Spinal cord (tissue), 10 donors: ENCODE results near the gene PIEZO2. TPM values are rescaled to one million over a fixed set of nuclear protein-coding genes. Genes with fewer than 3 reads are reported as not detected.
A peak's percentile ranks its signal among the peaks of the same experiment; 100 is the strongest.

ENCODE experiments used
- DNase-seq, 6 donors: peaks; one replicate each; pipeline versions ENCODE4 v3.0.0 to v3.0.0-alpha.2; 2013 to 2015; ENCODE audit warnings: low spot score in 6 of 6, low read depth in 4 of 6
- H3K27ac ChIP-seq: one replicate; pipeline ENCODE4 v1.5.1; 2013; ENCODE audit warnings: low read depth, low read length, control low read depth
- H3K27me3 ChIP-seq: one replicate; pipeline ENCODE4 v1.6.1; 2013; ENCODE audit warnings: low read length; ENCODE audit not compliant: control insufficient read depth, insufficient read depth
- H3K36me3 ChIP-seq: one replicate; pipeline ENCODE4 v1.6.1; 2013; ENCODE audit warnings: low read length; ENCODE audit not compliant: control insufficient read depth, insufficient read depth
- H3K4me1 ChIP-seq: one replicate; pipeline ENCODE4 v1.6.1; 2013; ENCODE audit warnings: low read length; ENCODE audit not compliant: control insufficient read depth, insufficient read depth
- H3K4me3 ChIP-seq: one replicate; pipeline ENCODE4 v1.5.1; 2013; ENCODE audit warnings: low read depth, low read length, control low read depth
- H3K9me3 ChIP-seq: one replicate; pipeline ENCODE4 v1.6.1; 2013; ENCODE audit warnings: low read length; ENCODE audit not compliant: control insufficient read depth, insufficient read depth
- WGBS: methylation state at CpG from one replicate; pipeline ENCODE4 v1.1.5; 2013; ENCODE audit warnings: missing lambda C conversion rate; ENCODE audit not compliant: insufficient coverage; 5-methylcytosine and 5-hydroxymethylcytosine counted together
- polyA plus RNA-seq, 2 donors: library from polyadenylated mRNA; unstranded; fragments of 120-200 nt; gene quantifications; one replicate each; pipeline ENCODE4 v1.2.1, GENCODE V29; 2013; ENCODE audit not compliant: insufficient read length in 2 of 2
- total RNA-seq, 2 donors: library from RNA; depleted of rRNA in 1 of 2; stranded (reverse); fragments of 120-200 nt in 1 of 2; fragments of >200 nt in 1 of 2; gene quantifications; one replicate each; pipeline versions ENCODE4 v1.2.3 to v1.2.4, GENCODE V29; 2013 to 2014
- donor health status: healthy.

PIEZO2 gene
- total and polyA plus RNA-seq, 4 donors: 14.0 to 110 (median 22.4) TPM

DNA sequence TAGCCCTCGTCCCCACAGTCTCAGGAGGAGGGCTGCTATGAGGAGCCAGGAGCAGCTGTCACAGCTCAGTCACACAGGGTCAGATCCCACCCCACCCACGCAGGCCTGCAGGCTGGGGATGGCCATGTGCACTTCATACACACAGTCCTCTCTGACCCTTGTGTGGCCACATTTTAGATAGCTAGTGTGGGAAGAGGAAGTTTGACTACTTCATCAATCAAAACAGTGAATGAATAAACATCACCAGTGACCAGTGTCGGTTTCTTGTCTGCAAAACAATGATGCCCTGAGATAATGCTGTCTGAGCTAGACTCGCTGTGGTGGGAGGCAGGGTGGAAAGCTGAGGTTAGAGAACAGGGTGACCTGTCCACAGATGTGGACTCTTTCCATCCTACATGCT, 107.1 kb downstream of the PIEZO2 start:
- peaks cover 5% of the 10 kb centered on the region for H3K4me1 ChIP-seq
- 60% methylated on average over 1 of the region's 4 CpGs for WGBS
- no peak overlapping the region for H3K27ac ChIP-seq
- no peak overlapping the region for H3K4me3 ChIP-seq
- no peak for DNase-seq
- no peaks in the 10 kb centered on the region for H3K36me3 ChIP-seq
- H3K9me3 ChIP-seq: peaks cover 1% of the 10 kb centered on the region
- no peaks in the 10 kb centered on the region for H3K27me3 ChIP-seq

DNA sequence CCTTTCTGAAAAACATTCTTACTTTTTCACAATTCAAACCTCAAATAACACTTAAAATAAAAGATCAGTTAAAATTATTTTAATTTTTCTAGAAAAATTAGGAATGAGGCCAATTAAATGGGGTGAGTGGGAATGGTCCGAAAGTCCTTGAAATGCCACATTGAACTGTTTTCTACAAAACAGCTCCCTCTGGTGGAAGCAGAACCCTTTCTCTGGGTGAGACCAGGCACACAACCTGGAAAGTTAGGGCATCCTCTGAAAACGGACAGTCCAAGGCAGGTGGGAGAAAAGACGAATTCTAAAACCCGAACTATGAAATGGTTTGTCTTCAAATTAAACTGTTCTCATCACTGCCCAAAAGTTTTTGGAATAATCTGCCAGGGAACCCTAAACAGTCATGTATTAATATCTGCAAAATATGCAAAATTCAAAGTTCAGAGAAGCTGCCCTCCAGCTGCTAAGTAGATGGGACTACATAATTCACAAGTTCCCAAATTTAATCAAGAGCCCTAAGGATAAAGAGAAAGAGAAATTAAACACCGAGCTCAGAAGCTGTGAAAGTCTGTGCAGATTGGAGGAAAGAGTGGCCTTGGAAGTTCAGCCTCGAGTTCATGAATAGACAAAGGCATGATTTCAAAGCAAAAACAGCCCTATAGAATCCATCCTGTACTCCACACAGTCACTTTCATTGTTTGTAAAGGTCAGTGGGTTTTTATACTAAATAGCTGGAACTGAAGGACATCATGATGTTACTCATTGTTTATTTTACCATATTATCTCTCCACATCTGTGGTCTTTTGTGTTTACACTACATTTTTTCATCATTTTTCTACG, 108.3 kb downstream of the PIEZO2 start:
- no peaks in the 10 kb centered on the region for H3K36me3 ChIP-seq
- peaks cover 3% of the 10 kb centered on the region for H3K4me1 ChIP-seq
- 33% methylated on average over 1 of the region's 7 CpGs for WGBS
- H3K4me3 ChIP-seq: peak overlapping the region; percentile 2
- H3K27me3 ChIP-seq: no peaks in the 10 kb centered on the region
- peaks cover 1% of the 10 kb centered on the region for H3K9me3 ChIP-seq
- H3K27ac ChIP-seq: no peak overlapping the region
- DNase-seq: peak in 3 of 6 donors; percentile 35 to 76 (median 74)

DNA sequence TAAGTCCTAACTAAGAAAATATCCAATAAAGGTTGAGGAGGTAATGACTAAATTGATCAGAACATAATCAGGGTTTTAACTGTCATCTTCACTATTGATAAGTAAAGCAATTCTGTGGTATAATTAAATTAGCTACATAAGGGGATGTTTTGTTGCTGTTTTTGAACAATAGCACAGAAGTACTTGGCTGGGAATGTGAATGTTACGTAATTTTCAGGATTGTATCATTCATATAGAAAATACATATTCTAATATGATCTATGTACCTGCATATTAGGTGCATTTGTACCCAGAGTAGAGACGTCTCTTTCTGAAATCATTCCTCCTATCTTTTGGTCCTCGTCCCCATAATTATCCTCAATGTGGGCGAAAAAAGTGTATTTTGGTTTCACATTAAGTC, 109.0 kb downstream of the PIEZO2 start:
- H3K27ac ChIP-seq: no peak overlapping the region
- H3K4me1 ChIP-seq: peaks cover 3% of the 10 kb centered on the region
- no peak for DNase-seq
- H3K36me3 ChIP-seq: no peaks in the 10 kb centered on the region
- 83% methylated on average over 2 of the region's 4 CpGs for WGBS
- H3K9me3 ChIP-seq: peaks cover 1% of the 10 kb centered on the region
- no peak overlapping the region for H3K4me3 ChIP-seq
- no peaks in the 10 kb centered on the region for H3K27me3 ChIP-seq

DNA sequence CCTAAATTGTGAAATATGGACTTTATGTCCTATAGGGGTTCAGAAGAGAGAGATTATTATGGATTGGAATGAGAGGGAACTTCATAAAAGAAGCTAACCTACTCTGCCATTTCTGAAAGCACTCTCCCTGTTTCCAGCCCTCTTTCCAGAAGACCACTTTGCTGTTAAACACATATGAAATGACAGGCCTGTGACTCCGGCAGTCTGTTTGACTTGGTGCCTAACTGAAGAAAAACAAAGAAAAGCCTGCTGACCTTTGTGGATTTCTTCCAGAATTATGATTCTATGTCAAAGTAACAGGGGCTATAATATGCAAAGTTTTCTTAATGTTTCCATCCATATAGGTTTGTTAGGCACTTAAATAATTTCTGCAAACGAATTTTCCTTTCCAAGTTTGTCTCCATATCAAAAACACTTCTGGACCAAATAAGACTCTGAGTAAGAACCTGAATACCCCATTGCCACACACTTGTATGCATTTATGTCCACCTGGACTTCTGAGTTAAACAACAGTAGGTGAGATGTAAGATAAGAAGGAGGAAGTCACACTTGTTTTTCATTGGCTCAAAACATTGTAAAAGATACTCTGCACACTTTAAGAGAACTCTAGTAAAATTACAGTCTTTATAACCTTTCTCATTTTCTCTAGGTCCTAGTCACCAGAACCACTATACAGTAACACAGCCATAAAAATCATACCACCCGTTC, 111.7 kb downstream of the PIEZO2 start:
- H3K27ac ChIP-seq: no peak overlapping the region

DNA sequence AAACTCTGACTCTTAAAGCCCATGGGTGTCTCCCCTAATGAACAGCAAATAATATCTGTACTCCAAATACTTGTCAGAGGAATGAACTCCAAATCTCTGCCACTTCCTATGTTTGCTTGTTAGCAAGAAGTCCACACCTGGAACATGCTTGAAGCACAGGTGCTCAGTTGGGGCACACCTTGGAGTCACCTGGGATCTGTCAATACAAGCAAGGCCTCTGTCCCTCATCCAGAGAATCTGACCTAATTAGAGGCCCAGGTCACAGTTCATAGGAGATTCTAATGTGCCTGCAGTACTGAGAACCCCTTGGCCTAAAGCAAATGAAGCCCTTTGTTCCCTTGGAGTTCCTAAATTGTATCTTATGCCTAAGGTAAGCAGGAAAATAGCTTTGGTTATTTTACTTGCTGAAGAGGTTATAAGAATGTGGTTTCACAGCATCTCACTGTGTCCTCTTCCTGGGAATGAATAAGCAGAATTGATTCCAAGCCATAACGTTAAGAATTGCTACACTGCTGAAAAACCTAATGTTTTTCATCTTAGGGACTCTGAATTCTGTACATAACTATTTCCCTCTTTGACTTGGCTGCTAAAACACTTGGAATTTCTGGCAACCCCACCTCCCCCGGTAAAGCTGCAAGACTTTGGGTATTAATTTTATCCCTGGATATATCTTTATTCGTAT, 113.4 kb downstream of the PIEZO2 start:
- DNase-seq: peak in 1 of 6 donors; percentile 15
- no CpG with 5 or more reads among the region's 3 CpGs for WGBS
- no peaks in the 10 kb centered on the region for H3K9me3 ChIP-seq

More for the DNA sequence above, 111.7 kb downstream of the PIEZO2 start:
- no CpG with 5 or more reads among the region's 3 CpGs for WGBS
- H3K36me3 ChIP-seq: no peaks in the 10 kb centered on the region
- no peaks in the 10 kb centered on the region for H3K9me3 ChIP-seq
- H3K4me3 ChIP-seq: no peak overlapping the region
- H3K4me1 ChIP-seq: peaks cover 6% of the 10 kb centered on the region
- no peaks in the 10 kb centered on the region for H3K27me3 ChIP-seq
- no peak for DNase-seq

DNA sequence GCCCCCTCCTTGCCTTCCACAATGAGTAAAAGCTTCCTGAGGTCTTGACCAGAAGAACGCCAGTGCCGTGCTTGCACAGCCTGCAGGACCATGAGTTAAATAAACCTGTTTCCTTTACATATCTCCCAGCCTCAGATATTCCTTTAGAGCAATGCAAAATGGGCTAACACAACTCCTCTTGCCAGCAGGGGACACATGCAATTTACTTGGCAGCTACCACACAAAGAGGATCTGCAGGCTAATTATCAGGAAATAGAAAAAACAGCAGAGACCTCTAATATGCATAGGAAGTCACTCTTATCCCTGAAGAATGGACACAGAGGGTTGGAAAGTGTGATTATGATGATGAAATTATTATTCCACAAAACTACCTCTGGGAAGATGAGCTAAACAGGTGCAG, 114.0 kb downstream of the PIEZO2 start:
- DNase-seq: peak in 1 of 6 donors; percentile 60
- 86% methylated on average over 2 of the region's 2 CpGs for WGBS
- H3K27me3 ChIP-seq: no peaks in the 10 kb centered on the region

More for the DNA sequence above, 113.4 kb downstream of the PIEZO2 start:
- H3K4me3 ChIP-seq: no peak overlapping the region
- peaks cover 3% of the 10 kb centered on the region for H3K4me1 ChIP-seq
- H3K36me3 ChIP-seq: no peaks in the 10 kb centered on the region
- no peak overlapping the region for H3K27ac ChIP-seq
- H3K27me3 ChIP-seq: no peaks in the 10 kb centered on the region

DNA sequence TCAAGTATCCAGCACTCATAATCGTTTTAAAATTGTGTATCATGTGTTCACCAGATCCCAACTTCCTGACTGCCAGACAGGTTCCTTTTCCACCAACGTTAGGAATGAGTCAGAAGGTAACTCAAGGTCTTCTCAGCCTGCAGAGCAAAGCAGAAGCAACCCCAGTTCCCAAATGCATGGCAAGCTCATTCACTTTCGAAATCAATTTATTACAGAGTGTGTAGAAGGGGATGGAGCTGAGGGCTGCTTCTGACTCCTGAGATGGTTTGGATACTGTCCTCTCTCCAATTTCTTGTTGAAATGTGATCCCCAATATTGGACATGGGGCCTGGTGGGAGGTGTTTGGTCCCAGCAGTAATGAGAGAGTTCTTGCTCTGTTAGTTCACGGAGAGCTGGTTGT, 114.5 kb downstream of the PIEZO2 start:
- Histone ChIP-seq H3K9me3 (no peaks in the 10 kb centered on the region), H3K27me3 (no peaks in the 10 kb centered on the region), H3K4me1 (peaks cover 3% of the 10 kb centered on the region), H3K4me3 (no peak overlapping the region), H3K36me3 (no peaks in the 10 kb centered on the region), H3K27ac (no peak overlapping the region)
- DNase-seq: no peak
- WGBS: 100% methylated on average over 1 of the region's 4 CpGs

More for the DNA sequence above, 114.0 kb downstream of the PIEZO2 start:
- Histone ChIP-seq H3K27ac (no peak overlapping the region), H3K36me3 (no peaks in the 10 kb centered on the region), H3K9me3 (no peaks in the 10 kb centered on the region), H3K4me1 (peaks cover 3% of the 10 kb centered on the region), H3K4me3 (no peak overlapping the region)

DNA sequence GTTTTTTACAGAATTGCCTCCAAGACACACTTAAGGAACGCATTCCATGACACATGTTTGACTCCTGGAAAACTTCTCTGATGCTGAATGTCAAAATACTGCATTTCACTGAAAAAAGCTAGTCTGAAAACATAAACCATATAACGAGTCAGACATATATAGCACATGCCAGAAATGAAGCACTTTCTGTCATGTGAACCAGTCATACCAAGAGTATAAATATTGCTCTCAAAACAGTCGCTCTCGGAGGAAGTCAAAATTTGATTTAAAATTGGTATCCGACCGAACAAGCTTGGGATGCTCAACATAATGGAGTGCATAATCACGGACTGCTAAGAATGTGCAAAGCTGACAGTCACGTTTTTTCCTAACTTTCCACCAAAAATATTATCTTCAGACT, 115.9 kb downstream of the PIEZO2 start:
- 100% methylated on average over 6 of the region's 8 CpGs for WGBS
- Histone ChIP-seq H3K9me3 (no peaks in the 10 kb centered on the region), H3K27ac (no peak overlapping the region), H3K4me3 (no peak overlapping the region), H3K4me1 (peaks cover 3% of the 10 kb centered on the region), H3K27me3 (no peaks in the 10 kb centered on the region), H3K36me3 (no peaks in the 10 kb centered on the region)
- peak in 1 of 6 donors; percentile 45 for DNase-seq

DNA sequence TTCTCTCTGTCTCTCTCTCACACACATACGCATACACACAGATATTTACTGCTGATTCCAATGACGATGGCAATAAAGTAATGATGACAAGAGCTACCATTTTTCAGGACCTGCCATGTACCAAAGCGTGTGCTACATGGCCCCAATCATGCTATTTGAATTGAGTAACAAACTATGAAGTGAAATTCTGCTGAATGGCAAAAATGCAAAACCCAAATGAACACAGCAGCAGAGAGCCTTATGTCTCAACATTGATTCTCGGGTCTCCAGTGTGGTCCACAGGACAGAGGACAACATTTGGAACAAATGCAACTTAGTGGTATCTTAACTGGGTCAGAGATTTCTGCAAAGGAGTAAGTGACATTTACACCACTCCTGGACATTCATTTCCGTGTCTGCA, 117.4 kb downstream of the PIEZO2 start:
- peaks cover 3% of the 10 kb centered on the region for H3K4me1 ChIP-seq
- H3K27ac ChIP-seq: no peak overlapping the region
- no peak for DNase-seq
- no peaks in the 10 kb centered on the region for H3K27me3 ChIP-seq
- 100% methylated on average over 3 of the region's 5 CpGs for WGBS
- H3K9me3 ChIP-seq: no peaks in the 10 kb centered on the region
- H3K36me3 ChIP-seq: no peaks in the 10 kb centered on the region
- H3K4me3 ChIP-seq: no peak overlapping the region
